NCI-H146 (cell line): Measurements from ENCODE around the gene GLRA3.
A peak's percentile ranks its signal among the peaks of the same experiment; 100 is the strongest.
"Not testable (repeated sequence)": the region's sequence is repeated elsewhere in the genome, so short reads cannot be mapped to it uniquely, and the experiment has no call there.

Source experiments
- DNase-seq: peaks from one replicate; lab custom pipeline; 2025; lab: John Stamatoyannopoulos, UW

Gene GLRA3

GRCh38 chr4:174828845-174829701 is at the start of gene GLRA3:
Gene GLRA3 (minus strand): TSS chr4:174829247. CDS start chr4:174828811, 436 bp downstream.
- DNase-seq, result peak; percentile 62

- no peak for DNase-seq
Observed at GRCh38 chr4:174874898-174875297, 45.9 kb upstream of the GLRA3 start.

- DNase-seq, result no peak
Observed at GRCh38 chr4:174873931-174874330, 44.9 kb upstream of the GLRA3 start.

- not testable (repeated sequence) for DNase-seq
Observed at GRCh38 chr4:174873146-174873545, 44.1 kb upstream of the GLRA3 start.

GRCh38 chr4:174871407-174871806 is 42.4 kb upstream of the GLRA3 start:
- no peak for DNase-seq

DNA sequence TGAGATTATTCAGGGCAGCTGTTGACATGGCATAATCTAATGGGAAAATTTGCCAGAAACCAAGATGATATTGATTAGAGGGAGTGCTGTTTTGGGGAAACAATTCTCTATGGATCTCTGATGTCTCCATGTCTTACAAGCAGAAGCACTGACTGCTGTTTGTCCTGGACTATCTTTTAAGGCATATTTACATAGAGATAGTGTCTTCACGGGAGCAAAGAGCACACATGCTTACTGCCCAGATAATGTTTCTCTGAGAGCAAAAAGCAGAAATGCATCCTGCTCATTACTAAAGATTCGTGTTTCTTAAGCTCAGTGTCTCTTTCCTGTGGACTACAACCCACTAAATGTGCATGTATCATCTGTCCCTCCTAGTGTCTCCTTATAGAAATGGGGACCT is 41.3 kb upstream of the GLRA3 start:
- DNase-seq, result no peak

DNA sequence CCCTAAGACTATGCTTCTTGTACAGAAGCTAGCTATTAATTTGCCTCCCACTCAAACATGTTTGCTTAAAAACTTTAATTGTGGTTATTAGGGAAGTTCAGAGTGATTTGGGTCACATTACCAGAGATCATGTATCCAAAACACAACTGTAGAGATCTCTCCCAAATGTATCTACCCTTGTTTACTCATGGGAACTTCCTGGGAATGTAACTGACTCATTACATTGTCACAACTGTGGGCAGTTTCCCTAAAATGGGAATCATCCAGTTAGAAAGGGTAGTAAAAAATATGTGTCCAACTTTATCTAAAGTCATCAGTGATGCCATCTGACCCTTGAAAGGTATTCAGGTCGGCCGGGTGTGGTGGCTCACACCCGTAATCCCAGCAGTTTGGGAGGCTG is 40.3 kb upstream of the GLRA3 start:
- no peak for DNase-seq

DNA sequence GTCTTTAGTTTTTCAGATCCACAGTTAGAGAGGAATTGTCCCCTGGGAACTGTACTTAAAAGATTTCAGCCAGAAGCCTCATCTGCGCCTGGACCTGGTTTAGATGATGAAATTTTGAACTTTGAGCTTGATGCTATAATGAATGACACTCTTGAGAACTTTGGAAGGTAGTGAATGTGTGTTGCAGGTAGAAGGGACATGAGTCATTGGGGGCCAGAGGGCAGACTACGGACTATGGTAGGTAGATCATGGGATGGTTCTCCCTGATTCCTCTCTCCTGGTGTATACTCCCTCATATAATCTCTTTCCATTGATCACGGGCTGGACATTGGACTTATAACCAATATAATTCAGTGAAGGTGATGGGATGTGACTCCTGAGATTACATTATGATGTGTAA is 38.9 kb upstream of the GLRA3 start:
- no peak for DNase-seq

- no peak for DNase-seq
Observed at GRCh38 chr4:174865418-174865985, 36.5 kb upstream of the GLRA3 start.

- no peak for DNase-seq
Observed at GRCh38 chr4:174864031-174864430, 35.0 kb upstream of the GLRA3 start.

- DNase-seq, result no peak
Observed at GRCh38 chr4:174860588-174860987, 31.5 kb upstream of the GLRA3 start.

GRCh38 chr4:174859904-174860303 is 30.9 kb upstream of the GLRA3 start:
- DNase-seq, result no peak

DNA sequence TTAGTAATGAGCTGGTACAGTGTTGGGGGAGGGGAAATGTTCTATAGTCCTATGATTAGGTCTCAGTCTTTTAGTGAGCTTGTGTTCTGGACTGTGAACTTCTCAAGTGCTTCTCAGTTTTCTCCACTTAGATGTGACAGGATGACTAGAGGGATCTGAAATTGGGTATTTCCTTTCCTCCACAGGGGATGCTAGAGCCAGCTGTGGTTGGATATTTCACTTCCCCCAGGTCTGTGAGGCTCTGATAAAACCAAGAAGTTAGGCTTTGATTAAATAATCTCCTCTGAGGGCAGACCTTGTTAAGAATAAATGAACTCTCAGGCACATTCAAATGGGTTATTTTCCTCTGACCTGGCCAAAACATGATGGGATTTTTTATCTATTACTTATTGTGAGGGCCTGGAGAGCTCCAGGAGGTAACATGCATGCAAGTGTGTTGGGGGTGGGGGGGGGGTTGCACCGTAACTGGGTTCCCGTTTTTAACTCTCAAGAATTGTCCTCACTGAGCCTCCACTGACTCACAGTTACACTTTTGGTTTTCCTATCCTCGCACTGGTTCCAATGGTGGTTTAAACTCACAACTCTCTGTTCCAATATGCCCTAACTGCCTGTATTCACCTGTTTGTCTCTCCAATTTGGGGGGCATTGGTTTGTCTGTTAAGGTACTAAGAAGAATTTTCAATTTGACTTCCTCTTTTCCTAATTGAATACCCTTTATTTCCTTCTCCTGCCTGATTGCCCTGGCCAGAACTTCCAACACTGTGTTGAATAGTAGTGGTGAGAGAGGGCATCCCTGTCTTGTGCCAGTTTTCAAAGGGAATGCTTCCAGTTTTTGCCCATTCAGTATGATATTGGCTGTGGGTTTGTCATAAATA is 28.1 kb upstream of the GLRA3 start:
- DNase-seq, result peak; percentile 6

- no peak for DNase-seq
Observed at GRCh38 chr4:174855050-174855449, 26.0 kb upstream of the GLRA3 start.

- no peak for DNase-seq
Observed at GRCh38 chr4:174853629-174854028, 24.6 kb upstream of the GLRA3 start.

- no peak for DNase-seq
Observed at GRCh38 chr4:174848596-174848995, 19.5 kb upstream of the GLRA3 start.

DNA sequence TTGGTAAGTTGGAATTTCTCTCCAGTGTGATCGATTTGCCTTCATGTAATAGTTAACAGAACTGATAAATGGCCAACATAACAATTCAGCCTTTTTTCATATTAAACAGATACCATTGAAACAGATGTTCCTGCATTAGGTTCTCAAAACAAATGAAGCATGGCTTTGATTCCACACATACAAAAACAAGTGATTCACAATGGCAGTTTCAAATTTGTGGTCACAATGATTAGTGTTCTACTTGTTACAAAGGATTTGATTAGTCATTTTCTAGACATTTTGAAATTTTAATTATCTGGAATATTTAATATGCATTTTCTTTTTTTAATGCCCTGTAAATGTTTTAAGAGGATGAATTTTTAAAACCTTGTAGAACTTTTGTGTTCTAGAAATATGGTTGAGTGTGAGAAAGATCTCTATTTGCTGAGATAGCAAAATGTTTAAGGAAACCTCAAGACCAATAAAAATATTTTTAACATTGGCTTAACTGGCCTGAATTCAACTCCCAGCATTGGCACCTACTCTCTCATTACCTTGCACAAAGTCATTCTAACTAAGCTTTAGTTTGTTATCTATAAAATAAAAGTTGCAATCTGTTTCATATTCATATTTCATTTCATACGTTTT is 18.9 kb upstream of the GLRA3 start:
- no peak for DNase-seq

- DNase-seq, result no peak
Observed at GRCh38 chr4:174835536-174835935, 6.5 kb upstream of the GLRA3 start.

DNA sequence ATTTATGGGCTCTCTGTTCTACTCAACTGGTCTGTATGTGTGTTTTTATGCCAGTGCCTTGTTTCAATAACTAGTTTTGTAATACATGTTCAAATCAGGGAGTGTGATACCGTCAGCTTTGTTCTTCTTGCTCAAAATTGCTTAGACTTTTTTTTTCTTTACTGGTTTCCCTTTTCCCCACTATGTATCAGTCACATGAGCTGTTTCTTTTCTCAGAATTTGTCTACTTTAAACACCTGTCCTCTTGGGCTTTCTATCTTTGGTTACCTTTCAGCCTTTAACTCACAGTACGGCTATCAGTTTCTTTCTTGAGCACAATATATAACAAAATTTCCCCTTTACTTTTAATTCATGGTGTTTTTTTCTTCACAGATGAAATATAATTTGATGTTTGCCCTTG is 5.4 kb upstream of the GLRA3 start:
- DNase-seq, result no peak

DNA sequence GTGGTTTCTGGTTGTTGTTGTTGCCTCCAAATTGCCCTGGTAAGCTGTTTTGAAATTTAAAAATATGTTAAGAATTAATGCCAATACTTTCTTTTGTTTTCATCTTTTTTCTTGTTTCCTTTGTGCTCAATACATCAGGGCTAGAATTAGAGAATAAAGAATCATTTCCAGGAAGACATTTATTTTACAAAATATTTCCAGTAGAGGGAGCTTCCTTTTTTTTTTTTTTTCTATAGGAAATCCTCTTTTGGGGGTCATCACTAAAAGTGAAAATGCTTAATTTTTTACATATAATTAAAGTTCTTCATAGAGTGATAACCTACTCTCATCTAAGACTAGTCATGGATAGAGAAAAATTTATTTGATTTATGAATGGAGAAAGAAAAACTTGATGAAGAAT is 2.4 kb downstream of the GLRA3 start:
- DNase-seq, result no peak

GRCh38 chr4:174815282-174815681 is 13.8 kb downstream of the GLRA3 start:
- no peak for DNase-seq

- DNase-seq, result no peak
Observed at GRCh38 chr4:174813292-174813691, 15.8 kb downstream of the GLRA3 start.
